GM10248 (cell line): ENCODE results near the gene TSPAN3.

ENCODE experiments used
- CTCF ChIA-PET: fragments of 300-600 bp; sonication (Branson Sonifier 250); formaldehyde crosslinking; extraction: SDS; loops from one replicate; lab custom pipeline; 2021; ENCODE audit warnings: antibody characterized with exemption; lab: Yijun Ruan, JAX
- POLR2A ChIA-PET: fragments of 350-650 bp; sonication (Branson Sonifier 250); formaldehyde crosslinking; extraction: SDS; loops from one replicate; lab custom pipeline; 2020; ENCODE audit warnings: antibody characterized with exemption; lab: Yijun Ruan, JAX
- DNase-seq: peaks from one replicate; pipeline ENCODE4 v3.0.0; 2012; ENCODE audit errors: extremely low spot score
- CTCF ChIP-seq: IDR thresholded peaks from 2 replicates; pipeline ENCODE4 v1.5.1; 2012; ENCODE audit warnings: mild to moderate bottlenecking, low read depth; ENCODE audit errors: extremely low read depth, missing control alignments, control extremely low read depth

The TSPAN3 gene

DNA sequence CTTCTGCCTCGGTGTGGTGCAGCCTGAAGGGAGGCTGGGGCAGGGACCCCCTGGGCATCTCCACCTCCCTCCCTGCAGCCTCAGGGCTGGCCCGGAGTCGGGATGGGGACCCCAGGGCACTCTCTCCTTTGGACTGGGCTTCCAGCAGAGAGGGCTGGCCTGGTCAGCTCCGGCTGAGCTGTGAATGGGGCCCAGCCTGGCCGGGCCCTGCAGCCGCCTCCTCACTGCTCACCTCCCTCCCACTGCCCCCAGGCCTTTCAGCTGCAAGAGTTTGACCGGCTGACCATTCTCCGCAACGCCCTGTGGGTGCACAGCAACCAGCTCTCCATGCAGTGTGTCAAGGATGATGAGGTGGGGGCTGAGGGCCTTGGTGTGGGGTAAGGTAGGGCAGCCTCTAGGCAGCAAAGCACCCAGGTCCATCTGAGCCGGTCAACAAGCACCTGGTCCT lies 40.0 kb downstream of the TSPAN3 start:
- no peak for DNase-seq
- TF ChIP-seq CTCF: no peak

DNA sequence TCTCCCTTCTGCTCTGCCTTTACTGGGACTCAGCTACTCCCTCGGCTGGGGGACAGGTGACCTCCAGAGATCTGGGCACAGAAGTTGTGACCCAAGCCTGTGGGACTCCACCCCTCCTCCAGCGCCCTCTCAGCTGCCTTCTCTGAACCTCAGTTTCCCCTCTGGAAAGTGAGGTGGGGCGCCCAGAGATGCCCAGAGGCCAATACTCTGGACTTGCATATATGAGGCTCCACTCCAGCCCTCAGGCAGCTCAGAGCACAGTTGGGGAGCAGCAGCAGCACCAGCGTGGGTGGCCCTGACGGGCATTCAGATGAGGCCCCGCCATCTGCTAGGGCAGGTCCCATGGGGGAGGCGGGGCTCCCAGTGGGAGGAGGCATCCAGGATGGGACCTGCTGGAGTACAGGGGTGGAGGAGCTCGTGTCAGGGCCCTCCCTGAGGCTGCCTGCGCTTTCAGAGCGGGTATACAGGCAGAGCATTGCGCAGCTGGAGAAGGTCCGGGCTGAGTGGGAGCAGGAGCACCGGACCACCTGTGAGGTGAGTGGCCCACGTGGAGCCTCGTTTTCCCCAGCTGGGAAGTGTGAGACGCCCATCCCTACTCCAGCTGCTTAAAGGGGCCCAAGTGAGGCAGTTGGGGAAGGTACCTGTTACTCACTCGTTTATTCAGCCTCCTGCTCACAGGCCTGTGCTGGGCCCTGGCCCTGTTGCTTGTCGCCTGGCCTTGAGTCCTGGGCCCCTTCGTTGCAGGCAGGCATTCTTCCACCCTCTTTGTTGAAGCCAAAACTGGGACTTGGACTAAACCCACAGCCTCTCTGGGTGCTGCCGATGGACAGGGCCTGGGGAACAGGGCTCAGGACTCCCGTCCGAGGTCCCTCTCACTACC lies 40.6 kb downstream of the TSPAN3 start:
- ChIA-PET POLR2A (no interaction called here), CTCF (interaction anchor here (0.9 to 9.4 kb wide), 9 partner anchors 13 to 513 kb away, joined by 4 to 88 read pairs (median 9); no protein-coding TSS in a partner anchor)
- no peak for DNase-seq

More for the DNA sequence above, 40.0 kb downstream of the TSPAN3 start:
- ChIA-PET POLR2A (interaction anchor here (0.5 kb wide), 1 partner anchor 47 kb away, joined by 3 read pairs; no protein-coding TSS in a partner anchor), CTCF (interaction anchor here (0.9 to 9.4 kb wide), 17 partner anchors 7 to 882 kb away, joined by 3 to 88 read pairs (median 4); no protein-coding TSS in a partner anchor)

DNA sequence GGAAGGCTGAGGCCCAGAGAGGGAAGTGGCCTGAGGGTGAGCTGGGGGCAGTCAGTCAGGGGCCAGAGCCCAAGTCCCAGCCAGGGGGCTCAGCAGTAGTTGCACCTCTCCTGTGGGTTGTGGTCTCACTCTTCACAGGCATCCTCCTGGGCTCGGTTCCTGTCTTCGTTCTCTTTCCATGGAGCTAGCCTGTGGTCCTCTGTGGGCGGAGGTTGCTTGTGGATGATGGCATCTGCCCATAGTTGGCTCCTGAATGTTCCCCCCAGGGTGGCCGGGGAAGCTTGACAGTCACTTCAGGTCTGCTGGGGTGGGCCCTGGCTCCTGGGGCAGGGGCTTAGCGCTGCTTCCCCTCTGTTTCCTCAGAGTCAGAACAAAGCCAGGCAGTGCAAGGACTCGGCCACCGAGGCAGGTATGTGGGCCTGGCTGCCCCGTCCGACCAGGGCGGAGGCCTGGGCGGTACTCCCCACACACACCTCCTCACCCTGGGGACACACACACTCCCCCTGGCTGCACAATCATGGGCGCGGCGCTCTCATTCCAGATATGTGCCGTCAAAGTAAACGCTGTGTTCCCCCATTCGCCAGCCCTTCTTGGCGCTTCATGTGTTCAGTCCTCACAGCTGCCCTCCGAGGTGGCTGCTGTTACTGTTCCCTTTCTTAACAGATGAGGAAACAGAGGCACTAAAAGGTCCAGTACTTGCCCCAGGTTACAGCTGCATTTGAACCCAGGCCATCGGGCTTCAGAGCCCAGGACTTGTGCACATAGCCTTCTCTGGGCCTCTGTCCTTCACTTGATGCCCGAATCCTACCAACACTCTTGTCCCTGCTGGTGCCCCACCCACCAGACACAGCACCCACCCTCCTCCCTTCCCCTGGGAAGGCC lies 41.5 kb downstream of the TSPAN3 start:
- ChIA-PET POLR2A (no interaction called here), CTCF (interaction anchor here (0.9 to 9.4 kb wide), 6 partner anchors 14 to 514 kb away, joined by 3 to 88 read pairs (median 4); no protein-coding TSS in a partner anchor)
- no peak for TF ChIP-seq CTCF
- no peak for DNase-seq

More for the DNA sequence above, 40.6 kb downstream of the TSPAN3 start:
- TF ChIP-seq CTCF: no peak

GRCh38 chr15:77028451-77029165 lies 42.3 kb downstream of the TSPAN3 start:
- no peak for DNase-seq
- CTCF ChIA-PET: interaction anchor here (0.9 to 9.4 kb wide), 2 partner anchors 14 to 53 kb away, joined by 3 to 88 read pairs; no protein-coding TSS in a partner anchor
- POLR2A ChIA-PET: no interaction called here
- TF ChIP-seq CTCF: no peak

GRCh38 chr15:77027697-77028450 lies 43.0 kb downstream of the TSPAN3 start:
- POLR2A ChIA-PET: no interaction called here
- no peak for TF ChIP-seq CTCF
- CTCF ChIA-PET: interaction anchor here (1.4 kb wide), 1 partner anchor 12 kb away, joined by 3 read pairs; no protein-coding TSS in a partner anchor
- DNase-seq: no peak
